CD4-positive, alpha-beta T cell treated with Interleukin-10 for 1 hour (primary cell): ENCODE data around the gene FBLN1.
"Not testable (repeated sequence)": the region's sequence is repeated elsewhere in the genome, so short reads cannot be mapped to it uniquely, and the experiment has no call there.

ENCODE experiments used
- DNase-seq: peaks from one replicate; pipeline ENCODE4 v3.0.0-alpha.2; 2020

Gene FBLN1

GRCh38 chr22:45529105-45529504 lies 26.4 kb downstream of the FBLN1 start:
- DNase-seq, result no peak

GRCh38 chr22:45529971-45530575 lies 27.4 kb downstream of the FBLN1 start:
- no peak for DNase-seq

GRCh38 chr22:45531441-45532234 lies 29.0 kb downstream of the FBLN1 start:
- DNase-seq, result no peak

DNA sequence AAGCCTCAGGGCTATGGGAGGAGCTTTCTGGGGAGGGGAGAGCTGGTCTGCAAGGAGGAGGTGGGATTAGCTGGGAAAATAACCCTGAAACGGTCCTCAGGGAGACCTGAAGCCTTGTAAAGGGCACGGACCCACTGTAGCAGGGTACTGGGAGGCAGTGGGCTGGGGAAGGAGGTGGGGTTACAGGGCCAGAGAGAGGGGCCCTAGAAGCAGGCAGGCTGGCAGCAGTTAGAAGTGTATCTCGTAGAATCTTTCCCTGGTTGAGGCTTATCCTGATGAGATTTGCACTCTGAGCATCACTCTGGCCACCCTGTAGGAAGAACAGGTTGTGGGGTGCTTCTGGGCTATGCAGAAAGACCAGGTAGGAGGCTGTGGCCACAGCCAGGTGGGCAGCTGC lies 29.6 kb downstream of the FBLN1 start:
- DNase-seq, result no peak

- DNase-seq, result no peak
Measured at GRCh38 chr22:45533703-45534102, 31.0 kb downstream of the FBLN1 start.

- no peak for DNase-seq
Measured at GRCh38 chr22:45534339-45535192, 31.9 kb downstream of the FBLN1 start.

DNA sequence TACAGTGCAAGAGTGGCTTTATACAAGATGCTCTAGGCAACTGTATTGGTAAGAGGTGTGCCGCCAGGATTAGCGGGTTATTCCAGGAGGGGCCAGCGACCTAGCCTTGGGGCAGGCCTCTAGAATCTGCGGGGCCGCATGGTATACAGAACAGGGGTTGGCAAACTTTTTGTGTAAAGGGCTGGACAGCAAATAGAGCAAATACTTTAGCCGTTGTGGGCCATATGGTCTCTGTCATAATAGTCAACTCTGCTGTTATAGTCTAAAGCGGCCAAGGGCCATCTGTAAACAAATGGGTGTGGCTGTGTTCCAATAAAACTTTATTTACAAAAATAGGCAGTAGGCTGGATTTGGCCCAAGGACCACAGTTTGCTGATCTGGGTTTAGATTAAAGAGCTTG lies 32.6 kb downstream of the FBLN1 start:
- no peak for DNase-seq

GRCh38 chr22:45535835-45536234 lies 33.2 kb downstream of the FBLN1 start:
- not testable (repeated sequence) for DNase-seq

- no peak for DNase-seq
Measured at GRCh38 chr22:45537734-45538181, 35.1 kb downstream of the FBLN1 start.

GRCh38 chr22:45538281-45538680 lies 35.6 kb downstream of the FBLN1 start:
- DNase-seq, result no peak

DNA sequence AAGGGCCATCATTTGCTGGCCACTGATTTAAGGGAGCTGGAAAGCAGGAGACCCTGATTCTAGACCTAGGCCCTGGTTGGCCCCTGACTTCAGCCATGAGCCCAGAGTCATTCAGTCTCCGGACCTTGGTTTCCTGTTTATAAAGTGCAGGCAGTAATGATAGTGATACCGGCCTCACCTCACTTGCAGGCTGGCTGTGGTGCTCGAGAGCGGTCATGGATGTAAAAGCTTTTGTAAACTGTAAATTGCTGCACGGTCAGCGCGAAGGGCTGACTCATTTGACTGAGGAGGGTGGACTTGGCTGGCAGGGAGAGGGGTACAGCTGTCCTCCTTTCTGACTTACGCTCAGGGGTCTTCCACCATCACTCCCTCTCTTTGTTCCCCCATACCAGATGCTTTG lies 37.4 kb downstream of the FBLN1 start:
- no peak for DNase-seq

- no peak for DNase-seq
Measured at GRCh38 chr22:45541382-45541979, 38.8 kb downstream of the FBLN1 start.

- no peak for DNase-seq
Measured at GRCh38 chr22:45542001-45542520, 39.4 kb downstream of the FBLN1 start.

- not testable (repeated sequence) for DNase-seq
Measured at GRCh38 chr22:45542736-45543135, 40.1 kb downstream of the FBLN1 start.

GRCh38 chr22:45543243-45543642 lies 40.6 kb downstream of the FBLN1 start:
- DNase-seq, result no peak

DNA sequence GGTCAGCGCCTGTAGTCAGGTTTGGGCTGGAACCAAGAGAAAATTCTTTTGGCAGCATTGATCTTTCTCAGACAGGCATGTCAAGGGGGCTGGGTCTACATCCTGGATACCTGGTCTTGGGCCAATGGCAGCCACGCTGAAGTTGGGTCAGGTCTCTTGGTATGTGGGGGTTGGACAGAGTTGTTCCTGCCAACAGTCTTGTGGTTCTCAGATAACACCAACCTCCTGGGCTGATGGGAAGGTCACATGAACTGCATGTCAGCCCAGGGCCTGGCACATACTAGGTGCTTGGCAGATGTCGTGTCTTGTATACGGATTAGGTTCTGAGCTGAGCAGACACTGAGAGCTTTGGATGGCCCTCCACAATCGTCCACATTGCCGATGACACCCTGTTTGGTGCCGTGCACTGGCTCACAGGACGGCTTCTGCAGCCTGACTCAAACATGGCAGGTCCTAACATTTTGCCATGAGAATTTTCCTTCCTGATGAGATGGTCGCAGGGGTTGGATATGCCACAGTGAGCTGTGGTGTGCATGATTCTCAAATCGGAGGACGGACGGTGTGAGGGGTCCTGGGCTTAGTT lies 42.0 kb downstream of the FBLN1 start:
- no peak for DNase-seq

GRCh38 chr22:45546333-45547015 lies 43.8 kb downstream of the FBLN1 start:
- DNase-seq, result no peak

DNA sequence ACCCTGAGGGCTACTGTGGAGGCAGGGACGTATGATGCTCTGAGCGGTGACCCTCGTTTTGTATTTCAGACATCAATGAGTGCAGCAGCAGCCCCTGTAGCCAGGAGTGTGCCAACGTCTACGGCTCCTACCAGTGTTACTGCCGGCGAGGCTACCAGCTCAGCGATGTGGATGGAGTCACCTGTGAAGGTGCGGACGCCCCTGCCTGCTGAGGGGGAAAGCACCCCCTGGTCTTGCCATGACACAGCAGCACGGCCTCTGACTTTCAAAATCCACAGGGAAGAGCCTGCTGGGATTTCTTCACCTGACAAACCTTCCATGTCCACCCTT lies 44.3 kb downstream of the FBLN1 start:
- no peak for DNase-seq

GRCh38 chr22:45547731-45548130 lies 45.0 kb downstream of the FBLN1 start:
- DNase-seq, result no peak

DNA sequence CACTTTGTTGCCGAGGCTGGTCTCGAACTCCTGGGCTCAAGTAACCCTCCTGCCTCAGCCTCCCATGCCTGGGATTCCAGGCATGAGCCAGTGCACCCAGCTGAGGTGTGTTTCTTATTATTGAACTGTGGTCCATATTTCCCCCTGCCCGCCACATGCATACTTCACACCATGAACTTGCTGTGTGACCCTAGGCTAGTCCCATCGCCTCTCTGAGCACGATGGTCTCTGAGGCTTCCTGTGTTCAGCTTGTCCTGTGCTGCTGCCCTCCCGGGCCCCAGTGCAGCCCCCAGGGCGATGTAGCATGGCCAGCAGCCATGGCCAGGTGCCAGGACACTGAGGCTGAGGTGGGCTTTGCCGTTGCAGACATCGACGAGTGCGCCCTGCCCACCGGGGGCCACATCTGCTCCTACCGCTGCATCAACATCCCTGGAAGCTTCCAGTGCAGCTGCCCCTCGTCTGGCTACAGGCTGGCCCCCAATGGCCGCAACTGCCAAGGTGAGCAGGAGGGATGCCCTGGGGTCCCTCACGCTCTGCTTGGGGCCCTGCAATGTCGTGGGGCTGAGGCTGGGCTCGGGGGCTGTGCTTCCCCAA lies 45.7 kb downstream of the FBLN1 start:
- DNase-seq, result no peak

GRCh38 chr22:45548991-45549761 lies 46.5 kb downstream of the FBLN1 start:
- DNase-seq, result no peak
